ENCODE measurements around the gene ADAMTS4.

Gene ADAMTS4

GRCh38 chr1:161219078-161219892, 20.4 kb upstream of the ADAMTS4 start:
- no peak for DNase-seq

GRCh38 chr1:161218301-161219077, 19.6 kb upstream of the ADAMTS4 start:
- DNase-seq = no peak

- no peak for DNase-seq
Observed at GRCh38 chr1:161217831-161218230, 19.0 kb upstream of the ADAMTS4 start.

- peak; percentile 33 for DNase-seq
Observed at GRCh38 chr1:161216945-161217712, 18.3 kb upstream of the ADAMTS4 start.

GRCh38 chr1:161215076-161215475, 16.2 kb upstream of the ADAMTS4 start, which contains the start of gene FCER1G:
FCER1G (plus strand) TSS chr1:161215295; CDS start chr1:161215322, 27 bp downstream.
- DNase-seq = no peak

GRCh38 chr1:161214369-161214768, 15.5 kb upstream of the ADAMTS4 start:
- no peak for DNase-seq

- peak; percentile 72 for DNase-seq
Observed at GRCh38 chr1:161209790-161210409, 11.0 kb upstream of the ADAMTS4 start.

GRCh38 chr1:161207173-161207572, 8.3 kb upstream of the ADAMTS4 start:
- no peak for DNase-seq

GRCh38 chr1:161206411-161207140, 7.7 kb upstream of the ADAMTS4 start:
- no peak for DNase-seq

- DNase-seq = peak; percentile 99
Observed at GRCh38 chr1:161201836-161202712, 3.2 kb upstream of the ADAMTS4 start, which contains the start of gene NDUFS2. NDUFS2 (plus strand) TSS chr1:161202367; CDS start chr1:161202386, 19 bp downstream.

GRCh38 chr1:161200992-161201835, 2.4 kb upstream of the ADAMTS4 start:
- peak; percentile 62 for DNase-seq

GRCh38 chr1:161200421-161200991, 1.7 kb upstream of the ADAMTS4 start:
- DNase-seq = no peak

GRCh38 chr1:161199506-161200139, 769 bp upstream of the ADAMTS4 start:
- DNase-seq = no peak

- DNase-seq = peak; percentile 54
Observed at GRCh38 chr1:161198194-161198896, 509 bp downstream of the ADAMTS4 start.

- DNase-seq = no peak
Observed at GRCh38 chr1:161197560-161198193, 1.2 kb downstream of the ADAMTS4 start.

GRCh38 chr1:161196521-161197451, 2.1 kb downstream of the ADAMTS4 start:
- peak; percentile 91 for DNase-seq

Data from fibroblast of skin of back (primary cell).